Peyer's patch (tissue), 4 donors: ENCODE measurements around the gene CHRM5.

ENCODE experiments used
- POLR2A ChIP-seq, 2 donors: fragments of 450-650 bp; IDR thresholded peaks; one replicate each; pipeline ENCODE4 v1.5.1; 2017; ENCODE audit warnings: antibody characterized with exemption in 2 of 2, mild to moderate bottlenecking in 2 of 2, moderate library complexity in 2 of 2
- TF ChIP-seq, protein P1 (sequence below), 6 experiments: fragments of 450-650 bp in 4 of 6; fragments of 200-600 bp in 2 of 6; sonication (generic) in 1 of 6; IDR thresholded peaks; one replicate each; pipeline ENCODE4 v1.5.1; 2017 to 2019; ENCODE audit warnings: antibody characterized with exemption in 6 of 6, mild to moderate bottlenecking in 3 of 6, moderate library complexity in 1 of 6

GRCh38 chr15:34018021-34018645 lies 49.8 kb downstream of the CHRM5 start:
- TF ChIP-seq, protein P1, sequence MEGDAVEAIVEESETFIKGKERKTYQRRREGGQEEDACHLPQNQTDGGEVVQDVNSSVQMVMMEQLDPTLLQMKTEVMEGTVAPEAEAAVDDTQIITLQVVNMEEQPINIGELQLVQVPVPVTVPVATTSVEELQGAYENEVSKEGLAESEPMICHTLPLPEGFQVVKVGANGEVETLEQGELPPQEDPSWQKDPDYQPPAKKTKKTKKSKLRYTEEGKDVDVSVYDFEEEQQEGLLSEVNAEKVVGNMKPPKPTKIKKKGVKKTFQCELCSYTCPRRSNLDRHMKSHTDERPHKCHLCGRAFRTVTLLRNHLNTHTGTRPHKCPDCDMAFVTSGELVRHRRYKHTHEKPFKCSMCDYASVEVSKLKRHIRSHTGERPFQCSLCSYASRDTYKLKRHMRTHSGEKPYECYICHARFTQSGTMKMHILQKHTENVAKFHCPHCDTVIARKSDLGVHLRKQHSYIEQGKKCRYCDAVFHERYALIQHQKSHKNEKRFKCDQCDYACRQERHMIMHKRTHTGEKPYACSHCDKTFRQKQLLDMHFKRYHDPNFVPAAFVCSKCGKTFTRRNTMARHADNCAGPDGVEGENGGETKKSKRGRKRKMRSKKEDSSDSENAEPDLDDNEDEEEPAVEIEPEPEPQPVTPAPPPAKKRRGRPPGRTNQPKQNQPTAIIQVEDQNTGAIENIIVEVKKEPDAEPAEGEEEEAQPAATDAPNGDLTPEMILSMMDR (IDR thresholded peaks at IDR 0.05) = no peak
- no peak for TF ChIP-seq POLR2A (IDR thresholded peaks at IDR 0.05)
